Measurements from ENCODE around the gene LDLRAD4. TPM values are rescaled to one million over a fixed set of nuclear protein-coding genes. Genes with fewer than 3 reads are reported as not detected.
A peak's percentile ranks its signal among the peaks of the same experiment; 100 is the strongest.

Gene LDLRAD4
- total and polyA plus RNA-seq, 2 donors (not counting 1 experiment from before 2014, with no cell fraction given) = 13.9 to 35.7 TPM

DNA sequence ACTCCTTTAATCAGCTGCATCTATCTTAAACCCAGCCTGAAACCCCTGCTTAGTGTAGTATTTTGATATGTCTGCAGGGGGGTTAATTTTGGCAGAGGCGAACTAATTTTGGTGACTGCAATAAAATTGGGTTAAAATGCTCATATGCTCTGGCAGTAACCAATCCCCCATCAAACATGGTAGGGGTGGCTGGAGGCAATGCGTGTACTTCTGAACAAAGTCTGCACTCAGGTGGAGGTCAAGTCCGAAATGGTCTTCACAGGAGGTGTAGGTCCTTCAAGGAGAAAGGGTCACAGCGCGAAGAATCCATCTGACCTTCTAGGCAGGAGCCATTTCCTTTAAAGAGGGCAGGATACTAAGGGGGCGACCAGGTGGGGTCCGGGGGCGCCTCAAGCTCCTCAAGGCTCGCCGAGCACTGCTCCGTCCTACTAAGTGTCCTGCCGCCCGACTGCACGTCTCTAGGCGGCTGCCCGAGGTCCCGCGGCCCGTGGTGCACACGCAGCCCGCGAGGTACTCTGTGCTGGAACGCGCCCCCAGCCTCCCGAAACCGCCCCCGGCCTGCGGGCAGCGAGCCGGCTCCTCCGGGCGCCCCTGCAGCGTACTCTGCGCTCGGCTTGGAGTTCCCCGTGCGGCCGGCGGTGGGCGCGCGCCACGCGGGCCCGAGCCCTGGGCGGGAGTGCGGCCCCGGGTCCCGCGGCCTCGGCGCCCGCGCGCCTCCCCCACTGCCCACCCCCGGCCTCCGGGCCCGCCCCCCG, 1.7 kb upstream of the LDLRAD4 start:
- Mint-ChIP-seq H3K27me3 (peaks cover 67% of the 10 kb centered on the region), H3K27ac (peak overlapping the region; percentile 38), H3K9me3 (ENCODE audit: insufficient read depth) (no peaks in the 10 kb centered on the region), H3K4me3 (peak overlapping the region; percentile 93), H3K4me1 (peaks cover 19% of the 10 kb centered on the region)
- H3K9ac ChIP-seq (ENCODE audit: low read length) = peak overlapping the region; percentile 58
- DNase-seq (peak; percentile 63), ATAC-seq (ENCODE audit: low read depth) (peak; percentile 67)
- ChIA-PET CTCF (interaction anchor here (0.5 to 2.9 kb wide), 16 partner anchors 56 to 870 kb away, joined by 3 to 22 read pairs (median 4); partner anchors contain the start of genes FAM210A and RNMT), POLR2A (no interaction called here)
- H3K4me2 ChIP-seq (replicated peaks; ENCODE audit: low read depth, low read length, poor library complexity, severe bottlenecking) = peak overlapping the region; percentile 92
- no peaks in the 10 kb centered on the region for H3K79me2 ChIP-seq (ENCODE audit: control insufficient read depth, insufficient read depth, low read length)
- H4K20me1 ChIP-seq (ENCODE audit: control insufficient read depth, insufficient read depth, low read length, poor library complexity, severe bottlenecking) = no peaks in the 10 kb centered on the region
- TF ChIP-seq EZH2 (IDR thresholded peaks at IDR 0.05; ENCODE audit: borderline replicate concordance, insufficient read depth, low read depth, low read length, poor library complexity, severe bottlenecking) = no peak
- TF ChIP-seq, protein P1, sequence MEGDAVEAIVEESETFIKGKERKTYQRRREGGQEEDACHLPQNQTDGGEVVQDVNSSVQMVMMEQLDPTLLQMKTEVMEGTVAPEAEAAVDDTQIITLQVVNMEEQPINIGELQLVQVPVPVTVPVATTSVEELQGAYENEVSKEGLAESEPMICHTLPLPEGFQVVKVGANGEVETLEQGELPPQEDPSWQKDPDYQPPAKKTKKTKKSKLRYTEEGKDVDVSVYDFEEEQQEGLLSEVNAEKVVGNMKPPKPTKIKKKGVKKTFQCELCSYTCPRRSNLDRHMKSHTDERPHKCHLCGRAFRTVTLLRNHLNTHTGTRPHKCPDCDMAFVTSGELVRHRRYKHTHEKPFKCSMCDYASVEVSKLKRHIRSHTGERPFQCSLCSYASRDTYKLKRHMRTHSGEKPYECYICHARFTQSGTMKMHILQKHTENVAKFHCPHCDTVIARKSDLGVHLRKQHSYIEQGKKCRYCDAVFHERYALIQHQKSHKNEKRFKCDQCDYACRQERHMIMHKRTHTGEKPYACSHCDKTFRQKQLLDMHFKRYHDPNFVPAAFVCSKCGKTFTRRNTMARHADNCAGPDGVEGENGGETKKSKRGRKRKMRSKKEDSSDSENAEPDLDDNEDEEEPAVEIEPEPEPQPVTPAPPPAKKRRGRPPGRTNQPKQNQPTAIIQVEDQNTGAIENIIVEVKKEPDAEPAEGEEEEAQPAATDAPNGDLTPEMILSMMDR (IDR thresholded peaks at IDR 0.05) = no peak
- H3K27me3 ChIP-seq (replicated peaks in 1 of 4; ENCODE audit: control extremely low read depth in 1 of 4, control insufficient read depth in 3 of 4, insufficient read depth in 4 of 4, low read length in 3 of 4) = peaks cover 0 to 54% (median 21%) of the 10 kb centered on the region in 4 experiments
- H3K27ac ChIP-seq (ENCODE audit: low read length in 2 of 2) = no peak overlapping the region
- peak overlapping the region in 3 of 5 experiments; percentile 51 to 60 (median 54) for H3K4me3 ChIP-seq (ENCODE audit: control extremely low read depth in 1 of 5, extremely low read depth in 1 of 5, insufficient read depth in 1 of 5, low read depth in 2 of 5, low read length in 4 of 5)
- H3K36me3 ChIP-seq (replicated peaks in 1 of 2; ENCODE audit: control extremely low read depth in 1 of 2, control insufficient read depth in 1 of 2, extremely low read depth in 1 of 2, insufficient read depth in 2 of 2, low read length in 1 of 2) = no peaks in the 10 kb centered on the region
- intact Hi-C loops (cut with micrococcal nuclease) = loop anchor here (1.0 kb wide), 2 partner anchors 314 to 413 kb away; no protein-coding TSS in a partner anchor
- H3K4me1 ChIP-seq (ENCODE audit: control insufficient read depth in 2 of 2, insufficient read depth in 2 of 2, low read length in 2 of 2) = peaks cover 20 to 24% of the 10 kb centered on the region in 2 donors
- no peaks in the 10 kb centered on the region for H3K9me3 ChIP-seq (ENCODE audit: control extremely low read depth in 1 of 3, control insufficient read depth in 2 of 3, insufficient read depth in 1 of 3, low read length in 2 of 3)
- H2AFZ ChIP-seq (ENCODE audit: insufficient read depth, low read depth, low read length, poor library complexity, severe bottlenecking) = peak overlapping the region; percentile 49
- WGBS (ENCODE audit: insufficient coverage) = 2% methylated on average over 54 of the region's 59 CpGs

DNA sequence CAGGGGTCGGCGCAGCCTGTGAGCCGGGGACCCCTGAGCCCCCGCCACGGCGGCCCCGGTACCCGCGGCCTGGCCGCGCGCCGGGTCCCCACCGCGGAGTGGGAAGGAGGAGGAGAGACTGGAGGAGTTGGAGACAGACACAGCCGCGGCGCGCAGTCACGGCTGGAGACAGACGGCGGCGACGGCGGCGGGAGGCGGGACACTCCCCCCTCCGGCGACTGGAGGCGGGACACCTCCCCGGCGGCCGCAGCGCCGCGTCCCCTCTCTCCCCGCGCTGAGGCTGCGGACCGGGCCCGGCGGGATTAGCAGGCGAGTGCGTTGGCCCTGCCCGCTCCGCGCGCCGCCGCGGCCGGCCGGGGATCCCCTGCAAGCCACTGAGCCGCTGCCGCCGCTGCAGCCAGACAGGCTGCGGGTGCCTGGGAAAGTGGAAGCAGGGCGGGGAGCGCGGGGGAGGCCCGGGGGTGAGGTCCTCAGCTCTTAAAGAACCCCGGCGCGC, 1.0 kb upstream of the LDLRAD4 start:
- no peak for TF ChIP-seq EZH2 (IDR thresholded peaks at IDR 0.05; ENCODE audit: borderline replicate concordance, insufficient read depth, low read depth, low read length, poor library complexity, severe bottlenecking)
- TF ChIP-seq, protein P1 (IDR thresholded peaks at IDR 0.05) = no peak
- peaks cover 0 to 54% (median 21%) of the 10 kb centered on the region in 4 experiments for H3K27me3 ChIP-seq (replicated peaks in 1 of 4; ENCODE audit: control extremely low read depth in 1 of 4, control insufficient read depth in 3 of 4, insufficient read depth in 4 of 4, low read length in 3 of 4)
- no peaks in the 10 kb centered on the region for H4K20me1 ChIP-seq (ENCODE audit: control insufficient read depth, insufficient read depth, low read length, poor library complexity, severe bottlenecking)
- ChIA-PET POLR2A (no interaction called here), CTCF (interaction anchor here (2.9 kb wide), 1 partner anchor 340 kb away, joined by 22 read pairs; no protein-coding TSS in a partner anchor)
- H2AFZ ChIP-seq (ENCODE audit: insufficient read depth, low read depth, low read length, poor library complexity, severe bottlenecking) = peak overlapping the region; percentile 49
- Mint-ChIP-seq H3K4me1 (peaks cover 19% of the 10 kb centered on the region), H3K27ac (no peak overlapping the region), H3K9me3 (ENCODE audit: insufficient read depth) (no peaks in the 10 kb centered on the region), H3K27me3 (peaks cover 71% of the 10 kb centered on the region), H3K4me3 (peak overlapping the region; percentile 44)
- H3K36me3 ChIP-seq (replicated peaks in 1 of 2; ENCODE audit: control extremely low read depth in 1 of 2, control insufficient read depth in 1 of 2, extremely low read depth in 1 of 2, insufficient read depth in 2 of 2, low read length in 1 of 2) = no peaks in the 10 kb centered on the region
- DNase-seq (peak; percentile 74), ATAC-seq (ENCODE audit: low read depth) (peak; percentile 40)
- intact Hi-C loops (cut with micrococcal nuclease) = no loop called here
- H3K4me3 ChIP-seq (ENCODE audit: control extremely low read depth in 1 of 5, extremely low read depth in 1 of 5, insufficient read depth in 1 of 5, low read depth in 2 of 5, low read length in 4 of 5) = peak overlapping the region in 3 of 5 experiments; percentile 51 to 60 (median 54)
- H3K4me1 ChIP-seq (ENCODE audit: control insufficient read depth in 2 of 2, insufficient read depth in 2 of 2, low read length in 2 of 2) = peaks cover 20 to 24% of the 10 kb centered on the region in 2 donors
- peak overlapping the region; percentile 92 for H3K4me2 ChIP-seq (replicated peaks; ENCODE audit: low read depth, low read length, poor library complexity, severe bottlenecking)
- H3K27ac ChIP-seq (ENCODE audit: low read length in 2 of 2) = no peak overlapping the region
- WGBS (ENCODE audit: insufficient coverage) = under 1% methylated on average over 64 of the region's 64 CpGs
- no peaks in the 10 kb centered on the region for H3K79me2 ChIP-seq (ENCODE audit: control insufficient read depth, insufficient read depth, low read length)
- peak overlapping the region; percentile 50 for H3K9ac ChIP-seq (ENCODE audit: low read length)
- no peaks in the 10 kb centered on the region for H3K9me3 ChIP-seq (ENCODE audit: control extremely low read depth in 1 of 3, control insufficient read depth in 2 of 3, insufficient read depth in 1 of 3, low read length in 2 of 3)
